ENCODE measurements around the gene HNRNPA2B1. TPM values are rescaled to one million over a fixed set of nuclear protein-coding genes. Genes with fewer than 3 reads are reported as not detected.

Gene HNRNPA2B1
- total RNA-seq, 3 donors from 2014 or later (not counting 1 experiment from before 2014, with no cell fraction given) = 473 to 627 (median 585) TPM

DNA sequence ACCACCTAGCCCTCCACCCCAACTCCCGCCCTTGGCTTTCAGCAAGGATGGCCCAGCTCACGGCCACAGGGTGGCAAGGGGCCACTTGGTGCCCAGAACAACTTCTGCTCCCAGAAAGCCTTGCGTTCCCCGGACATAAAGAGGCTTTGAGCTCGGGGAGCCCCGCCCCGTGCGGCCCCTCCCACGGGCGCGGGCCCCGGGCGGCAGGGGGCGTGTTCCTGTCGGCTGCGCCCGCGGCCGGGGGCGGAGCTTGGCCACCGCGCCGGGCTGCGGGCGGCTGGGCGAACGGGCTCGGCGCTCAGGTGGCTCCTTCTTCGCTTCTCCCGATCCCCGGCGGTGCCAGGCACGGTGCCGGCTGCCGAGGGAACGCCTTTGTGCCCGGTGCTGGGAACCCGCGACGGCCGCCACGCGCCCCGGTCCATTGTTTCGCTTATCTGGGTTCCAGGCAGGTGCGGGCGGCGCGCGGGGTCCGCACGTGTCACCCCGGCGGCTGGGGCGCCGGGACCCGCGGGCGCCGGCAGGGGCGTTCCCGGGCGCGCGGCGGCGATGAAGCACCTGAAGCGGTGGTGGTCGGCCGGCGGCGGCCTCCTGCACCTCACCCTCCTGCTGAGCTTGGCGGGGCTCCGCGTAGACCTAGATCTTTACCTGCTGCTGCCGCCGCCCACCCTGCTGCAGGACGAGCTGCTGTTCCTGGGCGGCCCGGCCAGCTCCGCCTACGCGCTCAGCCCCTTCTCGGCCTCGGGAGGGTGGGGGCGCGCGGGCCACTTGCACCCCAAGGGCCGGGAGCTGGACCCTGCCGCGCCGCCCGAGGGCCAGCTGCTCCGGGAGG, 48.4 kb downstream of the HNRNPA2B1 start, which contains the start of gene NFE2L3:
Gene NFE2L3, plus strand, starts transcription at position 246 of the 829 bp plus-strand sequence. Its CDS starts 301 bp downstream, at position 547.
- Histone ChIP-seq H3K9me3 (ENCODE audit: control insufficient read depth, insufficient read depth, low read length) (no peaks in the 10 kb centered on the region), H3K4me1 (ENCODE audit: control insufficient read depth, insufficient read depth, low read length) (peaks cover 44% of the 10 kb centered on the region), H3K27me3 (ENCODE audit: control insufficient read depth, insufficient read depth, low read length) (no peaks in the 10 kb centered on the region), H3K4me3 (ENCODE audit: low read length) (peak within 1 kb of the TSS; percentile 52), H3K36me3 (ENCODE audit: control insufficient read depth, insufficient read depth, low read length) (no peaks in the 10 kb centered on the region), H3K27ac (ENCODE audit: low read length) (peak within 1 kb of the TSS; percentile 52)
- Mint-ChIP-seq H3K9me3 (no peaks in the 10 kb centered on the region), H3K4me1 (peaks cover 32 to 40% of the 10 kb centered on the region in 2 donors), H3K27me3 (ENCODE audit: low read depth in 2 of 2) (peaks cover 11 to 12% of the 10 kb centered on the region in 2 donors), H3K36me3 (no peaks in the 10 kb centered on the region), H3K4me3 (peak within 1 kb of the TSS; percentile 85), H3K27ac (peak within 1 kb of the TSS; percentile 47 to 82)
- peak; percentile 69 to 91 for DNase-seq
- intact Hi-C loops (cut with micrococcal nuclease) = loop anchor here (2.0 kb wide), 1 partner anchor 47 kb away; no protein-coding TSS in a partner anchor
- WGBS (ENCODE audit: insufficient coverage) = under 1% methylated on average over 95 of the region's 95 CpGs
- peak; percentile 79 to 91 (median 89) for ATAC-seq
- TF ChIP-seq, protein P1, sequence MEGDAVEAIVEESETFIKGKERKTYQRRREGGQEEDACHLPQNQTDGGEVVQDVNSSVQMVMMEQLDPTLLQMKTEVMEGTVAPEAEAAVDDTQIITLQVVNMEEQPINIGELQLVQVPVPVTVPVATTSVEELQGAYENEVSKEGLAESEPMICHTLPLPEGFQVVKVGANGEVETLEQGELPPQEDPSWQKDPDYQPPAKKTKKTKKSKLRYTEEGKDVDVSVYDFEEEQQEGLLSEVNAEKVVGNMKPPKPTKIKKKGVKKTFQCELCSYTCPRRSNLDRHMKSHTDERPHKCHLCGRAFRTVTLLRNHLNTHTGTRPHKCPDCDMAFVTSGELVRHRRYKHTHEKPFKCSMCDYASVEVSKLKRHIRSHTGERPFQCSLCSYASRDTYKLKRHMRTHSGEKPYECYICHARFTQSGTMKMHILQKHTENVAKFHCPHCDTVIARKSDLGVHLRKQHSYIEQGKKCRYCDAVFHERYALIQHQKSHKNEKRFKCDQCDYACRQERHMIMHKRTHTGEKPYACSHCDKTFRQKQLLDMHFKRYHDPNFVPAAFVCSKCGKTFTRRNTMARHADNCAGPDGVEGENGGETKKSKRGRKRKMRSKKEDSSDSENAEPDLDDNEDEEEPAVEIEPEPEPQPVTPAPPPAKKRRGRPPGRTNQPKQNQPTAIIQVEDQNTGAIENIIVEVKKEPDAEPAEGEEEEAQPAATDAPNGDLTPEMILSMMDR (IDR thresholded peaks at IDR 0.05) = no peak

DNA sequence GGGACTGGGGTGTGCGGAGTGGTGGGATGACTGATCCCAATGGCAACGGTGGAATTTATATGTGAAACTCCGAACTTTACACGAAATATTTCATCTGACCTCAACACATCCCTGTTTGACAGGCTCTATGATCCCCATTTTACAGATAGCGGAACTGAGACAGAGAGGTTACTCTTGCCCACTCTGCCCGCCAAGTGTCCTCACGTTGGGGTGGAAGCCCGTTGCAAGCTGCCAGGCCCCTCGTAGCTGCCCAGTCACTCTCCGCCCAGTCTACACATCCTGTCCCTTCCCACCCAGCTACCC, 48.9 kb downstream of the HNRNPA2B1 start:
- no peaks in the 10 kb centered on the region for H3K36me3 Mint-ChIP-seq
- H3K27me3 Mint-ChIP-seq (ENCODE audit: low read depth in 2 of 2) = peaks cover 11 to 12% of the 10 kb centered on the region in 2 donors
- H3K27ac Mint-ChIP-seq = peak overlapping the region; percentile 47 to 82
- H3K9me3 Mint-ChIP-seq = no peaks in the 10 kb centered on the region
- H3K27me3 ChIP-seq (ENCODE audit: control insufficient read depth, insufficient read depth, low read length) = no peaks in the 10 kb centered on the region
- no peak for DNase-seq
- H3K27ac ChIP-seq (ENCODE audit: low read length) = peak overlapping the region; percentile 52
- H3K4me1 Mint-ChIP-seq = peaks cover 32 to 37% of the 10 kb centered on the region in 2 donors
- H3K4me1 ChIP-seq (ENCODE audit: control insufficient read depth, insufficient read depth, low read length) = peaks cover 38% of the 10 kb centered on the region
- peak overlapping the region; percentile 52 for H3K4me3 ChIP-seq (ENCODE audit: low read length)
- 50% methylated on average over 10 of the region's 10 CpGs for WGBS (ENCODE audit: insufficient coverage)
- intact Hi-C loops (cut with micrococcal nuclease) = no loop called here
- H3K9me3 ChIP-seq (ENCODE audit: control insufficient read depth, insufficient read depth, low read length) = no peaks in the 10 kb centered on the region
- peak overlapping the region; percentile 85 for H3K4me3 Mint-ChIP-seq
- no peaks in the 10 kb centered on the region for H3K36me3 ChIP-seq (ENCODE audit: control insufficient read depth, insufficient read depth, low read length)
- TF ChIP-seq, protein P1 (IDR thresholded peaks at IDR 0.05) = no peak
- no peak for ATAC-seq

DNA sequence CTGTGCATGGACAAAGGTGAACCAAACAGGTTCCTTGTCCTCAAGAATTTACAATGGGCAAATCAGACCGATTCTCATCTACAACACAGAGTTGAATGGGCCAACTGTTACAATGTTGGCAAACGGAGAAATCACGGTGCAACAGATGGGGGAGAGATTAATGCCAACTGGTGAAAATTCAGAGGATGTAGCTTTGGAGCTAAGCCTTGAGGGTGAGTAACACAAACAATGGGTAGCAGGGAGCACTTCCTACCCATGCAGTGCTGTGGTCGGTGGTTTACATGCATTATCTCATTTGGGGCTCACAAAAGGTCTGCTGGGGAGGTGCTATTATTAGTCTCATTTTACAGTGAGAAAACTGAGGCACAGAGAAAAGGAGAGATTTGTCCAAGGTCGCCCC, 49.5 kb downstream of the HNRNPA2B1 start:
- TF ChIP-seq, protein P1 (IDR thresholded peaks at IDR 0.05) = no peak
- Mint-ChIP-seq H3K27ac (peak overlapping the region; percentile 47 to 82), H3K36me3 (no peaks in the 10 kb centered on the region), H3K9me3 (no peaks in the 10 kb centered on the region), H3K4me1 (peaks cover 28 to 33% of the 10 kb centered on the region in 2 donors), H3K27me3 (ENCODE audit: low read depth in 2 of 2) (peaks cover 11 to 12% of the 10 kb centered on the region in 2 donors), H3K4me3 (peak overlapping the region; percentile 85)
- Histone ChIP-seq H3K27me3 (ENCODE audit: control insufficient read depth, insufficient read depth, low read length) (no peaks in the 10 kb centered on the region), H3K9me3 (ENCODE audit: control insufficient read depth, insufficient read depth, low read length) (no peaks in the 10 kb centered on the region), H3K36me3 (ENCODE audit: control insufficient read depth, insufficient read depth, low read length) (no peaks in the 10 kb centered on the region), H3K4me1 (ENCODE audit: control insufficient read depth, insufficient read depth, low read length) (peaks cover 36% of the 10 kb centered on the region), H3K27ac (ENCODE audit: low read length) (no peak overlapping the region), H3K4me3 (ENCODE audit: low read length) (no peak overlapping the region)
- intact Hi-C loops (cut with micrococcal nuclease) = no loop called here
- DNase-seq = peak in 1 of 2 donors; percentile 50
- 81% methylated on average over 5 of the region's 5 CpGs for WGBS (ENCODE audit: insufficient coverage)
- no peak for ATAC-seq
